ENCODE measurements around the gene MTIF3.
"Not testable (repeated sequence)": the region's sequence is repeated elsewhere in the genome, so short reads cannot be mapped to it uniquely, and the experiment has no call there.

The MTIF3 gene

GRCh38 chr13:27403727-27404385 is 46.5 kb downstream of the MTIF3 start:
- DNase-seq (ENCODE audit: low spot score in 2 of 2) (no peak), ATAC-seq (replicated peaks; ENCODE audit: extremely low read depth, poor library complexity, severe bottlenecking) (no peak)
- H3K4me3 Mint-ChIP-seq, result no peak overlapping the region
- no peaks in the 10 kb centered on the region for H3K9me3 Mint-ChIP-seq
- H3K27ac Mint-ChIP-seq (ENCODE audit: low read depth), result no peak overlapping the region
- H3K36me3 Mint-ChIP-seq (ENCODE audit: insufficient read depth), result no peaks in the 10 kb centered on the region
- H3K4me1 Mint-ChIP-seq, result no peaks in the 10 kb centered on the region
- peaks cover 17% of the 10 kb centered on the region for H3K27me3 Mint-ChIP-seq

DNA sequence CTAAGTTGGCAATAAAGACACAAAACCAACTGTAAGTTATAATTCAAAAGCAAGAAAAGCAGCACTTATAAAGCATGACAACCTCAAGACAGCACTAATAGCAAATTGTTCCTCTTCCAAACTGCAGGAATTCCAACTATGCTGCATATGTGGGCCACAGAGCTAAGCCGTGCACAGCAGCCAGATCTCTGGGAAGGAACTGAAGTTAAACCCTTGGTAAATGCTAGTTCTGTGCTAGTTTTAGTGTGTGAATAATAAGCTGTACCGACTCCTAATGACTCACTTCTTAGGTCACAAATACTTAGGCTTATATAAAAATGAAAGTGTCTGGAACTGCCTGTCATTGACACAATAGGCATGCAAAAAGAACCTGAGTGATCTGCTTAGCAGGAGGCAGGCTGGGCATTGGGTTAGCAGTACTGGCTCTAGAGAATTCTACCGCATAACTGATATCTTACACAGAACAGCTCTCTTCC is 47.1 kb downstream of the MTIF3 start:
- H3K36me3 Mint-ChIP-seq (ENCODE audit: insufficient read depth), result no peaks in the 10 kb centered on the region
- H3K4me3 Mint-ChIP-seq, result no peak overlapping the region
- no peaks in the 10 kb centered on the region for H3K4me1 Mint-ChIP-seq
- no peak for DNase-seq (ENCODE audit: low spot score in 2 of 2)
- ATAC-seq (replicated peaks; ENCODE audit: extremely low read depth, poor library complexity, severe bottlenecking), result no peak
- no peaks in the 10 kb centered on the region for H3K9me3 Mint-ChIP-seq
- no peak overlapping the region for H3K27ac Mint-ChIP-seq (ENCODE audit: low read depth)
- peaks cover 16% of the 10 kb centered on the region for H3K27me3 Mint-ChIP-seq

DNA sequence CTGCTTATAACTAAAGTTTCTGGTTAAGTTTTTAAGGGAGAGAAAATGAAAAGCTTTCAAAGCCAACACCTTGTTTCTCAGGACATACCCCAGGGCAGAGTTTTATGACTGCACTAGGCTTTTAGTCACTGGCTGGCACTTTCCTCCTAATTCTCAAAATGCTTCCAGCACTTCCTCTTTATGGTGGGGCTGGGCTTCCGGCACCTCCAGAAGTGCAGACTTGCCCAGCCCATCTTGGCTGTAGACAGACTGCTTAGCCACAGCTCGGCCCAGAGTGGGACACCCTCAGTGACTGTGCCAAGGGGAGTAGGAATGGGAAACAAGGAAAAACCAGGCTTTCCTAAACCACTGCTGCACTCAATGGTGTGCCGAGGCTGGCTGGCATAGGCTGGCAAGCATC is 49.2 kb downstream of the MTIF3 start:
- Mint-ChIP-seq H3K9me3 (no peaks in the 10 kb centered on the region), H3K27me3 (peaks cover 17% of the 10 kb centered on the region), H3K36me3 (ENCODE audit: insufficient read depth) (no peaks in the 10 kb centered on the region), H3K27ac (ENCODE audit: low read depth) (no peak overlapping the region), H3K4me3 (no peak overlapping the region), H3K4me1 (no peaks in the 10 kb centered on the region)
- ATAC-seq (replicated peaks; ENCODE audit: extremely low read depth, poor library complexity, severe bottlenecking) (no peak), DNase-seq (ENCODE audit: low spot score in 2 of 2) (no peak)

GRCh38 chr13:27400405-27400804 is 50.0 kb downstream of the MTIF3 start:
- not testable (repeated sequence) for H3K36me3 Mint-ChIP-seq (ENCODE audit: insufficient read depth); H3K9me3 Mint-ChIP-seq; H3K4me1 Mint-ChIP-seq; DNase-seq (ENCODE audit: low spot score in 2 of 2); ATAC-seq (replicated peaks; ENCODE audit: extremely low read depth, poor library complexity, severe bottlenecking); H3K4me3 Mint-ChIP-seq; H3K27ac Mint-ChIP-seq (ENCODE audit: low read depth)
- H3K27me3 Mint-ChIP-seq, result peaks cover 25% of the 10 kb centered on the region

- Mint-ChIP-seq H3K27ac (ENCODE audit: low read depth) (no peak overlapping the region), H3K27me3 (peaks cover 36% of the 10 kb centered on the region), H3K36me3 (ENCODE audit: insufficient read depth) (no peaks in the 10 kb centered on the region), H3K4me1 (no peaks in the 10 kb centered on the region), H3K4me3 (no peak overlapping the region), H3K9me3 (no peaks in the 10 kb centered on the region)
- ATAC-seq (replicated peaks; ENCODE audit: extremely low read depth, poor library complexity, severe bottlenecking) (no peak), DNase-seq (ENCODE audit: low spot score in 2 of 2) (no peak)
Observed at GRCh38 chr13:27398360-27398759, 52.0 kb downstream of the MTIF3 start.

- Mint-ChIP-seq H3K27me3 (peaks cover 36% of the 10 kb centered on the region), H3K9me3 (no peaks in the 10 kb centered on the region), H3K4me3 (no peak overlapping the region), H3K27ac (ENCODE audit: low read depth) (no peak overlapping the region), H3K4me1 (no peaks in the 10 kb centered on the region), H3K36me3 (ENCODE audit: insufficient read depth) (no peaks in the 10 kb centered on the region)
- DNase-seq (ENCODE audit: low spot score in 2 of 2) (no peak), ATAC-seq (replicated peaks; ENCODE audit: extremely low read depth, poor library complexity, severe bottlenecking) (no peak)
Observed at GRCh38 chr13:27396252-27396846, 54.0 kb downstream of the MTIF3 start.

DNA sequence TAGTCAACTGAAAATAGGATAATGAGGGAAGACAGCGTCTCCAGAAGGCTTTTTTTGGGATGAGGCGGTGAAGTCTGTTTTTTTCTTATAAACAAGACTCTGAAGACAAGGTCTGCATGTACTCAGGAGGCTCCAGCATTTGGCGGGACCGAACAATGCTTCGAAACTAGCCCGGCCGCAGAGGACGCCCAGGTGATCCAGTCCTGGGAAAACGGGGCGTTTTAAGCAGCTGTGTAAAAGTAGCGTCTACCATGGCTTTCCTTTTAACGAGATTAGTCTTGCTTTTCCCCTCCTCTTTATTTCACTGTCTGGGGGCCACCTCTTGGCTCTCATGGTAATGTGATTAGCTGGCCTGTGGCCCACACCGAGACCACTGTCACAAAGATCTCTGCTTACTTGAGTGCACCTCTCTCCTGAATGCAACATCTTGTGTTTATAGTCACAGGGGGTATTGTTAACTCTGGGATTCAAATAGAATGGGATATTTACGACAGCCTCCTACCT is 55.3 kb downstream of the MTIF3 start:
- DNase-seq (ENCODE audit: low spot score in 2 of 2), result no peak
- H3K9me3 Mint-ChIP-seq, result no peaks in the 10 kb centered on the region
- no peak for ATAC-seq (replicated peaks; ENCODE audit: extremely low read depth, poor library complexity, severe bottlenecking)
- no peak overlapping the region for H3K27ac Mint-ChIP-seq (ENCODE audit: low read depth)
- H3K4me3 Mint-ChIP-seq, result no peak overlapping the region
- no peaks in the 10 kb centered on the region for H3K36me3 Mint-ChIP-seq (ENCODE audit: insufficient read depth)
- H3K4me1 Mint-ChIP-seq, result no peaks in the 10 kb centered on the region
- peaks cover 36% of the 10 kb centered on the region for H3K27me3 Mint-ChIP-seq

- DNase-seq (ENCODE audit: low spot score in 2 of 2) (no peak), ATAC-seq (replicated peaks; ENCODE audit: extremely low read depth, poor library complexity, severe bottlenecking) (no peak)
- Mint-ChIP-seq H3K27ac (ENCODE audit: low read depth) (no peak overlapping the region), H3K9me3 (no peaks in the 10 kb centered on the region), H3K4me1 (no peaks in the 10 kb centered on the region), H3K4me3 (no peak overlapping the region), H3K27me3 (peaks cover 31% of the 10 kb centered on the region), H3K36me3 (ENCODE audit: insufficient read depth) (no peaks in the 10 kb centered on the region)
Observed at GRCh38 chr13:27393101-27393500, 57.3 kb downstream of the MTIF3 start.

DNA sequence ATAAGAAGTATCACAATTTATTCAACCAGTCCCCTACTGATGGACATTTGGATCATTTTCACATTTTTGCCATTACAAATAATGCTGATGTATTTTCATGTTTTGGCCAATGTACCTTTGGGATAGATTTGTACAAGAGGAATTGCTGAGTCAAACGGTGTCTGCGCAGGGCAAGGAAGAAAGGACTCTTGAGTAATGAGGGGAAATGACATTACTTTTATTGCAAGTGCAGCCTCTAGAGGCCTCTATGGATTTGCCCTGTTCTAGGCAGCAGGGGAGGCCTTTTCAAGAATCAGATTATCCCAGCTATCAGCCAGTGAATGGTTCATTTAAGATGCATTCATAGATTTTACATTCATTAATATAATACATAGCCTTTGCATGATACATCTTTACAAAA is 58.9 kb downstream of the MTIF3 start:
- H3K36me3 Mint-ChIP-seq (ENCODE audit: insufficient read depth), result no peaks in the 10 kb centered on the region
- H3K4me3 Mint-ChIP-seq, result no peak overlapping the region
- no peaks in the 10 kb centered on the region for H3K4me1 Mint-ChIP-seq
- ATAC-seq (replicated peaks; ENCODE audit: extremely low read depth, poor library complexity, severe bottlenecking), result no peak
- H3K9me3 Mint-ChIP-seq, result no peaks in the 10 kb centered on the region
- DNase-seq (ENCODE audit: low spot score in 2 of 2), result no peak
- peaks cover 21% of the 10 kb centered on the region for H3K27me3 Mint-ChIP-seq
- H3K27ac Mint-ChIP-seq (ENCODE audit: low read depth), result no peak overlapping the region

DNA sequence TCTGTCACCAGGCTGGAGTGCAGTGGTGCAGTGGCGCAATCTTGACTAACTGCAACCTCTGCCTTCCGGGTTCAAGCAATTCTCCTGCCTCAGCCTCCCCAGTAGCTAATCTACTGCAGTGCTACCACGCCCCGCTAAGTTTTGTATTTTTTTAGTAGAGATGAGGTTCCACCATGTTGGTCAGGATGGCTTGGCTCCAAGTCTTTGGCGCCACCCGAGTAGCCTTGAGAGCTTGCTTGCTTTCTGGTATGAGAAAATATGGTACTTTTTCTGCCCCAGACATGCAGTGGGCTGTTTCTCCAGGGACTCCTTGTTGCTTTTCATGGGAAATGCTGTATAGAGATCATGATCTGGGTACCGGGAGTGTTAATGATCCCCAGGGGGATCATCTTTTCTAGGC is 60.5 kb downstream of the MTIF3 start:
- Mint-ChIP-seq H3K4me3 (no peak overlapping the region), H3K36me3 (ENCODE audit: insufficient read depth) (no peaks in the 10 kb centered on the region), H3K4me1 (no peaks in the 10 kb centered on the region), H3K9me3 (no peaks in the 10 kb centered on the region), H3K27ac (ENCODE audit: low read depth) (no peak overlapping the region), H3K27me3 (peaks cover 6% of the 10 kb centered on the region)
- ATAC-seq (replicated peaks; ENCODE audit: extremely low read depth, poor library complexity, severe bottlenecking), result no peak
- DNase-seq (ENCODE audit: low spot score in 2 of 2), result no peak

GRCh38 chr13:27388241-27388640 is 62.1 kb downstream of the MTIF3 start:
- Mint-ChIP-seq H3K9me3 (no peaks in the 10 kb centered on the region), H3K4me1 (no peaks in the 10 kb centered on the region)

More at GRCh38 chr13:27388241-27388640, 62.1 kb downstream of the MTIF3 start:
- ATAC-seq (replicated peaks; ENCODE audit: extremely low read depth, poor library complexity, severe bottlenecking) (no peak), DNase-seq (ENCODE audit: low spot score in 2 of 2) (no peak)
- Mint-ChIP-seq H3K36me3 (ENCODE audit: insufficient read depth) (no peaks in the 10 kb centered on the region), H3K27ac (ENCODE audit: low read depth) (no peak overlapping the region), H3K27me3 (peaks cover 14% of the 10 kb centered on the region), H3K4me3 (no peak overlapping the region)

Measured in central memory CD8-positive, alpha-beta T cell (primary cell).